HG03196 (cell line): ENCODE data around the gene ASAP2.
"Not testable (repeated sequence)": the region's sequence is repeated elsewhere in the genome, so short reads cannot be mapped to it uniquely, and the experiment has no call there.

Experiments used
- ATAC-seq: cut with Tn5 transposase; IDR thresholded peaks from one replicate; pipeline ENCODE4 v1.9.1; 2021; ENCODE audit not compliant: unreplicated experiment

ASAP2 gene

GRCh38 chr2:9394816-9395215 is 188.2 kb downstream of the ASAP2 start:
- no peak for ATAC-seq

- no peak for ATAC-seq
Observed at GRCh38 chr2:9397201-9397600, 190.6 kb downstream of the ASAP2 start.

GRCh38 chr2:9398251-9398650 is 191.6 kb downstream of the ASAP2 start:
- ATAC-seq: not testable (repeated sequence)

- ATAC-seq: no peak
Observed at GRCh38 chr2:9398881-9399780, 192.5 kb downstream of the ASAP2 start.

- no peak for ATAC-seq
Observed at GRCh38 chr2:9400268-9401058, 193.9 kb downstream of the ASAP2 start.

- no peak for ATAC-seq
Observed at GRCh38 chr2:9401059-9401547, 194.5 kb downstream of the ASAP2 start.

- ATAC-seq: no peak
Observed at GRCh38 chr2:9401646-9402371, 195.2 kb downstream of the ASAP2 start.

GRCh38 chr2:9403924-9404323 is 197.3 kb downstream of the ASAP2 start:
- no peak for ATAC-seq

GRCh38 chr2:9404451-9404850 is 197.8 kb downstream of the ASAP2 start:
- no peak for ATAC-seq

GRCh38 chr2:9405636-9406035 is 199.0 kb downstream of the ASAP2 start:
- ATAC-seq: no peak

- ATAC-seq: no peak
Observed at GRCh38 chr2:9406529-9407362, 200.1 kb downstream of the ASAP2 start.

GRCh38 chr2:9407363-9407811 is 200.8 kb downstream of the ASAP2 start:
- ATAC-seq: no peak

GRCh38 chr2:9408641-9409151 is 202.1 kb downstream of the ASAP2 start:
- ATAC-seq: no peak

GRCh38 chr2:9410108-9410507 is 203.5 kb downstream of the ASAP2 start:
- ATAC-seq: no peak

- no peak for ATAC-seq
Observed at GRCh38 chr2:9412781-9413180, 206.2 kb downstream of the ASAP2 start.

- ATAC-seq: no peak
Observed at GRCh38 chr2:9415516-9416169, 209.0 kb downstream of the ASAP2 start.

GRCh38 chr2:9416267-9416961 is 209.8 kb downstream of the ASAP2 start:
- no peak for ATAC-seq

GRCh38 chr2:9416962-9417316 is 210.3 kb downstream of the ASAP2 start:
- ATAC-seq: no peak

GRCh38 chr2:9417725-9418124 is 211.1 kb downstream of the ASAP2 start:
- no peak for ATAC-seq
